GM19043 (cell line): ENCODE data around the gene LPP.

ENCODE experiments used
- ATAC-seq: cut with Tn5 transposase; IDR thresholded peaks from one replicate; pipeline ENCODE4 v1.9.1; 2021; ENCODE audit warnings: low read depth; ENCODE audit not compliant: unreplicated experiment

LPP gene

DNA sequence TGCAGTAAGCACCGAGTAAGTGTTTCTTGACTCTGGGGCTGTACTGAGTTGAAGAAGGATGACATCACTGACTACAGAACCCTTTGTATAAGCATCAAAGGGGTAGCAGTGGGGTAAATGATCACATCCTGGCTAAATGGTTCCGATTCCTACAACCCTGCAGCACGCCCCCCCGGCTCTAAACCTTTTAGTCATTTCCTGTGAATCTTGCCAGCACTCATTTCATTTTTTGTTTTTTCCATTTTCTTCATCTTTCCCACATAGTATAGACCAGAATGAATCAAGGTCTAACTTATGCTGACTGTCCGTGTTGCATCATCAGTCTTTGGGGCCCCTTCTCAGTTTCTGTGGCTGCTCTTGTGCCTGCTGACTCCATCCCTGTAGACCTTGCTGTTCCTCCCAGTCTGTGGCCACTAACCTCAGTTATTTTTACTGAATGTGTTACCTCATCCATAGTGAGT lies 634.7 kb downstream of the LPP start:
- ATAC-seq: no peak

DNA sequence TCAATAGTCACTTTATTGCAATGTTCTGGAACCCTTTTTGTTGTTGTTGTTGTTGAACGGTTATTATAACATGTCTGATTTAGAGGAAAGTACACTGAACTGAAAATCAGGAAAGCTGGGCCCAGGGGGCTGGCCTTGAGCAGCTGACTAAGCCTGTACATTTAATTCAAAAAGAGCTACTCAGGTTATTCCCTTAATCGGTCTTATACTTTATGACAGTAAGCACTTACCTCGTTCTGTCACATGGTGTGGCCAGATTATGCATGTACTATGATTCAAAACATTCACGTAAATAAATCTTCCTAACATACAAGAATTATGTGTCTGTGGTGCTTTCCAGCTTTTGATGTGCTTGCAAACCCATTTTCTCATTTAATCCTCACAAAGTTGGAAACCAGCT lies 635.3 kb downstream of the LPP start:
- no peak for ATAC-seq

DNA sequence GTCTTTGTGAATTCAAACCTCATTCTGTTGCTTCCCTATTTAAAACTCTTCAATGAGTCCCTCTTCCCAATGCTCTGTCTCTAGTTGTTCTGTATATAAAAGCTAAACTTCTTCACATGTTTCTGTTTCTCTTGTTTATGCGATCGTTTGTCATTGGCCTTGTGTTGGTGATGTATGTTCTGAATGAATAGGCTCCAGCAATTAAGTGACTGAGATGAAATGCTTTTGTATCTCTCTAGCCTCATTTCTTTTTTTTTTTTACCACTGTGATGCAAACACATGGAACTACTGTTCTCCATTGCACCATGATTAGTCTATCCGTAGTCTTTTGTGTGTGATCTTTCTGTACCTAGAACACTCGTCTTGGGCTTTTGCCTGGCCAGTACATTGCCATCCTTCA lies 637.4 kb downstream of the LPP start:
- ATAC-seq: no peak

- no peak for ATAC-seq
Observed at GRCh38 chr3:188792793-188793192, 638.8 kb downstream of the LPP start.

GRCh38 chr3:188796122-188796631 lies 642.2 kb downstream of the LPP start:
- no peak for ATAC-seq

- no peak for ATAC-seq
Observed at GRCh38 chr3:188797045-188797444, 643.1 kb downstream of the LPP start.

GRCh38 chr3:188798556-188799145 lies 644.7 kb downstream of the LPP start:
- no peak for ATAC-seq

- no peak for ATAC-seq
Observed at GRCh38 chr3:188801393-188801792, 647.4 kb downstream of the LPP start.

DNA sequence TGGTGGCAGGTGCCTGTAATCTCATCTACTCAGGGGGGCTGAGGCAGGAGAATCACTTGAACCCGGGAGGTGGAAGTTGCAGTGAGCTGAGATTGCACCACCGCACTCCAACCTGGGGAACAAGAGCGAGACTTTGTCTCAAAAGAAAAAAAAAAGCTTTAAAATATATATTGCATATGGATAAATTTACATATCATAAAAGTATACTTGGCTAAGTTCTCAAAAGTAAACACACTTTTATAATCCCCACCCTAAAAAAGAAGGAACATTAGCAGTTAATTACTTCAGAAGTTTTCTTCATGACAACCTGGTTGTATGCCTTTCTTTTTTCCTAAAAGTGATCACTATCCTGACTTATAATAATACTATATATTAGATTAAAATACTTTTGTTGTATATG lies 648.7 kb downstream of the LPP start:
- ATAC-seq: no peak

- no peak for ATAC-seq
Observed at GRCh38 chr3:188807006-188807405, 653.0 kb downstream of the LPP start.

- ATAC-seq: no peak
Observed at GRCh38 chr3:188812198-188812597, 658.2 kb downstream of the LPP start.

DNA sequence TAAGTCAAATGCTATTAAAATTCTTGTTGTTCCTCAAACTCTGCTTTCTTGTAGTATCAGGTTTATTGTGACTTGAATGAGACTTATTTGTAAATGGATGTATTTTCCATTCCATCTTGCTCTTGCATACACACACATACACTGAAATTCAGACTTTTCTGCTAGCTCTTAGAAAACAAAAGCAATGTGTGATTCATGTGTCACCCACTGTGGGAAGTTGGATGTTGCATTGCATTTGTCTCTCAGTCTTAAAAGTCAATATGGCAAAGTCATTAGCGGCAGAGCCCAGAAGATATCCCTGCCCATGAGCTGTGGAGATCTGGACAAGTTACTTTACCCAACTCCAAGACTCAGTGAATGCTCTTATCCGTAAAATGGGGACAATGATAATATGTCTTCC lies 660.6 kb downstream of the LPP start:
- no peak for ATAC-seq

DNA sequence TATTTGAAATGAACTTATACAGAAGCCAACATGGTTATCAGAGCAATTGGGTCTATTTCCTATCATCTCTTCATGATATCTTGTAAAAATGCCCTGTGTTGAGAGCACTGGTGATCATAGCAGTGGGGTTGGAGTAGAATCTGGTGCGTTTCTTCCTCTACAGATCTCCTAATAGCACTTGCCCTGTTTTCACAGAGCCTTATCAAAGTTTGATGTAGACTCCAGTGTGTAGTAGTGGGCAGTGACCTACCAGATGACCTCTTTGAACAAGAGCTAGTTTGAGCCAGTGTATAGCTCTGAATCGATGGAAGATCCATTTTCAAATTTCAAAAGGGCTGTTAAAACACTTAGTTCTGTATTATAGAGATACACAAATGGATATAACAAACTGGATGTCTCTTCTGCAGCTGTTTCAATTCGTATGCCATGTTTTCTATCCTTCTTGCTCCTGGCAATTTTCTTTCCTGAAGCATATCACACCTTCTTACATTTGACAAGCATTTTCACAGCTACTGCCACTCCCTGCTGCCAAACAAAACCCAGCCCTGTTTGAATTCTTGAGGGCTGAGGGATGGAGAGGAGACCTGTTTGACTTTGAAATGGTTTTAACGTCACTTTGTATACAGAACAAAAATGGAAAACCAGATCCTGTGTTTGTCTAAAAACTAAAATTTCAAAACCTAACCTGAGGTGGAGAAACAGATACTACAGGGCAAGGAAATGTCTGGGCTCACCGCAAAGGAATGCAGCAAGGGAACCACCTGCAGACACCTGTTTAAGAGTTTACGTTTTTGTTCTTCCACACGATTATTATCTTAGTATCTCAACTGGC lies 663.4 kb downstream of the LPP start:
- no peak for ATAC-seq

- ATAC-seq: no peak
Observed at GRCh38 chr3:188817935-188818269, 663.9 kb downstream of the LPP start.

GRCh38 chr3:188818282-188818681 lies 664.3 kb downstream of the LPP start:
- ATAC-seq: no peak

GRCh38 chr3:188819939-188820338 lies 666.0 kb downstream of the LPP start:
- ATAC-seq: no peak

GRCh38 chr3:188822004-188822403 lies 668.0 kb downstream of the LPP start:
- ATAC-seq: no peak

DNA sequence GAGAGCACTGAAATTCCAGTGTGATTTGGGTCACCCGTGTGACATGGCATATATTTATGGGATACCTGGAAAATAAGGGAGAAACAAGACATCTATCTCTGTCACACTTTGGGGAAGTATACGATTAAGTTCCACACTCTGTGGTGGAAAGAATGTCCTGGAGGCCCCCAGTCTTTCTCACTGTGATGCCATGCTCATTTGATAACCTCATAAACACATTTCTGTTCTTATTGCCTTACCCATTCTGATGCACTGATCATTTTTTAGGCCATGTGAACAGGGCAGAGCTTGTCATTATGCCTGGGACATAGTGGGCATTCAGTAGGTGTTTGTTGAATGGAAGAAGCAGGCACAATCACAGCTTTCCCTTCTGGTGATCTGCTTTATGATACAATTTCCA lies 668.5 kb downstream of the LPP start:
- no peak for ATAC-seq

GRCh38 chr3:188824566-188824965 lies 670.6 kb downstream of the LPP start:
- no peak for ATAC-seq

DNA sequence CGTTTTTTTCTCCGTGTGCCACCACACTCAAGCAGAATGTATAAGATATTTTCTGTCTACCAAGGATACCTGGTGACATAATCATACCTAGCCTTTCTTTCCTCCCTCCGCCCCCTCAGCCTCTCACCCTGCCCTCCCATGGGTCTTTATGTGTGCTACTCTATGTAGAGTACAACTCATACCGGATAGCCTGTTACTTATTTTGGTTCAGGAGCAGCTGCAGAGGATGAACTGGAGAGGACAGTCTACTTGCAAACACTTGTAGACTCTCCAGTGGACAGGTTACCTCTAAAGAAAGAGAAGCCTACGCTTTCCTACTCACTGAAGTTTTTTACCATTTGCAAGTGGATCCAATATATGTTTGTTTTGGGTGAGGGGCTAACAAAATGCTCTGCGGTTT lies 671.9 kb downstream of the LPP start:
- ATAC-seq: no peak

DNA sequence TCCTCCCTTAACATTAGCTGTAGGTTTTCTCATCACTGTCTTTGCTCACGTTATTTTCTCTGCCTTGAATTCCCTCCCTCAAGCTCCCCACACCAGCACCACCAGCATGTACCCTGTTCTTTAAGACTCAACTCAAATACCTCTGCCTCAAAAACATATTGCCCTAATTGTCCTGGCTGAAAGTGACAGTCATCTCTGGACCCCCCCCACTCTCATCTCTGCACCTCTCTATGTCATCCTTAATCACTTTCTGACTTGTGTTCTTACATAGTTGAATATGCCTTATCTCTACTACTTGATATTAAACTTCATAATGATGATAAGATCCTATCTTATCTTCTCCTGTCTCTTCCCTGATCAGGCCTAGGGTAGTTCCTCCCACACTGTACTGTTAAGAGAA lies 672.6 kb downstream of the LPP start:
- no peak for ATAC-seq

- no peak for ATAC-seq
Observed at GRCh38 chr3:188827103-188827502, 673.1 kb downstream of the LPP start.
